GM19099 (cell line): ENCODE data around the gene TTLL10.

ENCODE experiments used
- POLR2A ChIP-seq: IDR thresholded peaks from 3 replicates; pipeline ENCODE4 v1.6.1; 2011; ENCODE audit warnings: low read depth; ENCODE audit not compliant: insufficient read length; ENCODE audit errors: extremely low read depth

The TTLL10 gene

GRCh38 chr1:1215881-1216605 lies 42.4 kb downstream of the TTLL10 start:
- no peak for TF ChIP-seq POLR2A

GRCh38 chr1:1216770-1217620 lies 43.3 kb downstream of the TTLL10 start:
- no peak for TF ChIP-seq POLR2A

GRCh38 chr1:1217621-1218523 lies 44.2 kb downstream of the TTLL10 start:
- no peak for TF ChIP-seq POLR2A

- no peak for TF ChIP-seq POLR2A
These were observed 45.0 kb downstream of the TTLL10 start for GRCh38 chr1:1218524-1219200.

GRCh38 chr1:1219341-1219740 lies 45.7 kb downstream of the TTLL10 start:
- no peak for TF ChIP-seq POLR2A

- no peak for TF ChIP-seq POLR2A
These were observed 46.5 kb downstream of the TTLL10 start for GRCh38 chr1:1220197-1220596.

GRCh38 chr1:1221887-1222574 lies 48.4 kb downstream of the TTLL10 start:
- no peak for TF ChIP-seq POLR2A

- no peak for TF ChIP-seq POLR2A
These were observed 49.0 kb downstream of the TTLL10 start for GRCh38 chr1:1222575-1223225.

- no peak for TF ChIP-seq POLR2A
These were observed 49.6 kb downstream of the TTLL10 start for GRCh38 chr1:1223321-1223720.

GRCh38 chr1:1223891-1224290 lies 50.2 kb downstream of the TTLL10 start:
- no peak for TF ChIP-seq POLR2A

GRCh38 chr1:1225238-1225845 lies 51.7 kb downstream of the TTLL10 start:
- no peak for TF ChIP-seq POLR2A

GRCh38 chr1:1225913-1226312 lies 52.2 kb downstream of the TTLL10 start:
- no peak for TF ChIP-seq POLR2A
